Peyer's patch (tissue), 4 donors: ENCODE data around the gene RABL6. TPM values are rescaled to one million over a fixed set of nuclear protein-coding genes. Genes with fewer than 3 reads are reported as not detected.
"Not testable (repeated sequence)": the region's sequence is repeated elsewhere in the genome, so short reads cannot be mapped to it uniquely, and the experiment has no call there.

Source experiments
- DNase-seq, 3 donors: peaks; one replicate each; pipeline ENCODE4 v3.0.0-alpha.2; 2017 to 2019
- H3K27ac ChIP-seq, 4 donors: fragments of 200-600 bp; sonication (generic); one replicate each; pipeline ENCODE4 v1.5.1; 2016 to 2019
- H3K27me3 ChIP-seq, 2 donors: fragments of 200-600 bp; sonication (generic); one replicate each; pipeline ENCODE4 v1.5.1; 2019
- H3K36me3 ChIP-seq, 3 donors: fragments of 200-600 bp; sonication (generic); one replicate each; pipeline ENCODE4 v1.5.1; 2016 to 2019
- H3K4me1 ChIP-seq, 4 donors: fragments of 200-600 bp; sonication (generic); one replicate each; pipeline ENCODE4 v1.5.1; 2016 to 2019
- H3K4me3 ChIP-seq, 4 donors: fragments of 200-600 bp; sonication (generic); 1 replicate in 3 of 4; 2 replicates in 1 of 4; pipeline ENCODE4 v1.5.1; 2016 to 2019; ENCODE audit warnings: mild to moderate bottlenecking in 1 of 4
- H3K9me3 ChIP-seq, 4 donors: fragments of 200-600 bp; sonication (generic); one replicate each; pipeline ENCODE4 v1.5.1; 2016 to 2019; ENCODE audit warnings: mild to moderate bottlenecking in 1 of 4
- POLR2A ChIP-seq, 2 donors: fragments of 450-650 bp; IDR thresholded peaks; one replicate each; pipeline ENCODE4 v1.5.1; 2017; ENCODE audit warnings: antibody characterized with exemption in 2 of 2, mild to moderate bottlenecking in 2 of 2, moderate library complexity in 2 of 2
- total RNA-seq, 4 donors: library from RNA; depleted of rRNA; stranded (reverse); fragments of >200 nt; gene quantifications; one replicate each; pipeline ENCODE4 v1.1.0, GENCODE V29; 2016
- TF ChIP-seq, protein P1 (sequence below), 6 experiments: fragments of 450-650 bp in 4 of 6; fragments of 200-600 bp in 2 of 6; sonication (generic) in 1 of 6; IDR thresholded peaks; one replicate each; pipeline ENCODE4 v1.5.1; 2017 to 2019; ENCODE audit warnings: antibody characterized with exemption in 6 of 6, mild to moderate bottlenecking in 3 of 6, moderate library complexity in 1 of 6

Gene RABL6
- total RNA-seq, 4 donors from 2014 or later: 98.4 to 187 (median 134) TPM

DNA sequence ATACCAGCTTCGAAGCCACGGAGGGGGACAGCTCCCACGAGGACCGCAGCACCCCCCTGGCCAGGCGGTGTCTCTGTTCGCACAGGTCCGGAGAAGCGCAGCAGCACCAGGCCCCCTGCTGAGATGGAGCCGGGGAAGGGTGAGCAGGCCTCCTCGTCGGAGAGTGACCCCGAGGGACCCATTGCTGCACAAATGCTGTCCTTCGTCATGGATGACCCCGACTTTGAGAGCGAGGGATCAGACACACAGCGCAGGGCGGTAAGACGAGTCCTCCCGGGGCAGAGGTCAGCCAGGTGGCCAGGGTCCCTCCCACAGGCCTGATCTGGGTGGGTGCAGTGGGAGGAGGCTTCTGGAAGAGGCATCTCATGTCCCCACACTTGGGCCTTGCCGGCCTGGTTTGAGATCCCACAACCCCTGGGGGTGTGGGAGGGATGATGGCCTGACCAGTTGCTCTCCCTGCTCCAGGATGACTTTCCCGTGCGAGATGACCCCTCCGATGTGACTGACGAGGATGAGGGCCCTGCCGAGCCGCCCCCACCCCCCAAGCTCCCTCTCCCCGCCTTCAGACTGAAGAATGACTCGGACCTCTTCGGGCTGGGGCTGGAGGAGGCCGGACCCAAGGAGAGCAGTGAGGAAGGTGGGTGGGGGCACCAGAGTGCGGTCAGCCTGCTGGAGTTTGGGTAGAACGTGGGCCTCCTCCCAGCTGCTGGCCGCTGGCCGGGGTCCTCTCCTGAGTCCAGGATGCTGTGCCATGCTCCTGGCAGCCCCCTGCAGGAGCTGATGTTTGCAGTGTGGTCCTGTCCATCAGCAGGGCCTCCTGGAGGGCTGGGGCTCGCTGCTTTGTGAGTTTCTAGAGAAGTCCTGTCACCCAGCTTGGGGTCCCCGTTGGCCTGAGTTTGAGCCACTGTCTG lies 31.7 kb downstream of the RABL6 start:
- Histone ChIP-seq H3K27me3 (no peaks in the 10 kb centered on the region), H3K36me3 (peaks cover 0 to 42% (median 0%) of the 10 kb centered on the region in 3 donors), H3K9me3 (no peaks in the 10 kb centered on the region), H3K27ac (peak overlapping the region in 2 of 4 donors; percentile 92 to 95), H3K4me3 (no peak overlapping the region), H3K4me1 (peaks cover 14 to 54% (median 23%) of the 10 kb centered on the region in 4 donors)
- TF ChIP-seq, protein P1, sequence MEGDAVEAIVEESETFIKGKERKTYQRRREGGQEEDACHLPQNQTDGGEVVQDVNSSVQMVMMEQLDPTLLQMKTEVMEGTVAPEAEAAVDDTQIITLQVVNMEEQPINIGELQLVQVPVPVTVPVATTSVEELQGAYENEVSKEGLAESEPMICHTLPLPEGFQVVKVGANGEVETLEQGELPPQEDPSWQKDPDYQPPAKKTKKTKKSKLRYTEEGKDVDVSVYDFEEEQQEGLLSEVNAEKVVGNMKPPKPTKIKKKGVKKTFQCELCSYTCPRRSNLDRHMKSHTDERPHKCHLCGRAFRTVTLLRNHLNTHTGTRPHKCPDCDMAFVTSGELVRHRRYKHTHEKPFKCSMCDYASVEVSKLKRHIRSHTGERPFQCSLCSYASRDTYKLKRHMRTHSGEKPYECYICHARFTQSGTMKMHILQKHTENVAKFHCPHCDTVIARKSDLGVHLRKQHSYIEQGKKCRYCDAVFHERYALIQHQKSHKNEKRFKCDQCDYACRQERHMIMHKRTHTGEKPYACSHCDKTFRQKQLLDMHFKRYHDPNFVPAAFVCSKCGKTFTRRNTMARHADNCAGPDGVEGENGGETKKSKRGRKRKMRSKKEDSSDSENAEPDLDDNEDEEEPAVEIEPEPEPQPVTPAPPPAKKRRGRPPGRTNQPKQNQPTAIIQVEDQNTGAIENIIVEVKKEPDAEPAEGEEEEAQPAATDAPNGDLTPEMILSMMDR (IDR thresholded peaks at IDR 0.05): no peak
- TF ChIP-seq POLR2A (IDR thresholded peaks at IDR 0.05): no peak
- DNase-seq: no peak

DNA sequence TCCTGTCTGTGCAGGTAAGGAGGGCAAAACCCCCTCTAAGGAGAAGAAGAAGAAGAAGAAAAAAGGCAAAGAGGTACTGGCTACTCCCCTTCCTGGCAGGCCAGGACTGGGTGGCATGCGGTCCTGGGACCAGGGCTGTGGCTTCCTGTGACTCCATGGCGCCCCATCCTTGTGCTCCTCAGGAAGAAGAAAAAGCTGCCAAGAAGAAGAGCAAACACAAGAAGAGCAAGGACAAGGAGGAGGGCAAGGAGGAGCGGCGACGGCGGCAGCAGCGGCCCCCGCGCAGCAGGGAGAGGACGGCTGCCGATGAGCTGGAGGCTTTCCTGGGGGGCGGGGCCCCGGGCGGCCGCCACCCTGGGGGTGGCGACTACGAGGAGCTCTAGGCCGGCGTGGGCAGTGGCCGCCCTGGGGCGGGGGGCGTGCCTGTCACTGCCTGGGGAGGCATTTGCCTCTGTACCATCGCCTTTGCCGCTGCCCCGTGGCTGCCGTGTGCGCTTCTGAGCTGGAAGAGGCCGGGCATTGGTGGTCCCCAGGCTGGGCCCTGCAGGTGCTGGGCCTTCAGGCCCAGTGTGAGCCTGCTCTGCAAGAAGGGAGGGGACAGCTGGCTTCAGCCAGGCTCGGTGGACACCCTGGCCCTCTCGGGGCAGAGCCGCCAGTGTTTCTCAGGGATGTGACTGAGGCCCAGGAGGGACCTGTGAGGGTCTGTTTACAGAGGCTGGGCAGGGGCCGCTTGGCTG lies 32.6 kb downstream of the RABL6 start:
- Histone ChIP-seq H3K4me3 (peak overlapping the region in 1 of 4 donors; percentile 15), H3K4me1 (peaks cover 14 to 54% (median 23%) of the 10 kb centered on the region in 4 donors)

DNA sequence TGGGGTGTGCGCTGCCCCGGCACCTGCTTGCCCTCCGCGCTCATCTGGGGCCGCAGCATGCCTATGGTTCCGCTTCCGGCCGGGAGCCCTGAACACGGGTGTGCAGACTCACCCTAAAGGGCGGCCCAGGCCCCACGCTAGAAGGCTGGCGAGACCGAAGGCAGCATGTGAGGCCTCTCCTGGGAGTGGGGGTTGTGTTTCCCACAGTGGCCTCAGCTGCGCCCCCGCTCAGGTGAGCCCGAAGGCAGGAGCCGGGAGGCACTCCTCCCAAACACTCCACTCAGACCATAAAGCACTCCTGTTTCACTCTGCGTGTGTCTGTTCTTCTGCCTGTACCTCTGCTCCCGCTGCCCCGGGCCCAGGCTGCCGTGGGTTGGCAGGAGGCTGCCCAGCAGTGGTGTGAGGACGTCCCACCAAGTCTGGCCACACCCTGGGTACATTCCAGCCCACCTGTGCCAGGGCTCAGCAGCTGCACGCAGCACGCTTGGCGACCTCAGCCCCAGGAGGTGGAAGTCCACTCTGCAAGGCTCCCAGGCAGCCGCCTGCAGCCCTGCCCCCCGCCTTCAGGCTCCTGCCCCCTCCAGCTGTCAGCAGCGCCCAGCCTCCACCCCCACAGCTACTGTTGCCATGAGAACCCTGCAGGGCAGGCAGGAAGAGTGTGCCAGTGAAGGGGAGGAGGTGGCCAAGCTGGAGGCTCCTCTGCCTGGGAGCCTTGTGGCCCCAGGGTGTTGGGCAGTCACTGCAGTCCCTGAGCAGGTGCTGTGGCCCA lies 33.3 kb downstream of the RABL6 start:
- Histone ChIP-seq H3K4me1 (peaks cover 14 to 54% (median 23%) of the 10 kb centered on the region in 4 donors), H3K4me3 (peak overlapping the region in 1 of 4 donors; percentile 15), H3K36me3 (peaks cover 0 to 40% (median 0%) of the 10 kb centered on the region in 3 donors), H3K27ac (peak overlapping the region in 3 of 4 donors; percentile 57 to 95 (median 92)), H3K9me3 (no peaks in the 10 kb centered on the region), H3K27me3 (peaks cover 0 to 11% of the 10 kb centered on the region in 2 donors)
- DNase-seq: peak in 2 of 3 donors; percentile 87 to 94
- TF ChIP-seq POLR2A (IDR thresholded peaks at IDR 0.05): peak; percentile 45 to 54
- TF ChIP-seq, protein P1 (IDR thresholded peaks at IDR 0.05): peak in 1 of 6 experiments; percentile 2

More for the DNA sequence above, 32.6 kb downstream of the RABL6 start:
- H3K36me3 ChIP-seq: peaks cover 0 to 42% (median 0%) of the 10 kb centered on the region in 3 donors
- peaks cover 0 to 4% of the 10 kb centered on the region in 2 donors for H3K27me3 ChIP-seq
- no peaks in the 10 kb centered on the region for H3K9me3 ChIP-seq
- peak overlapping the region in 3 of 4 donors; percentile 57 to 95 (median 92) for H3K27ac ChIP-seq
- TF ChIP-seq, protein P1 (IDR thresholded peaks at IDR 0.05): no peak
- TF ChIP-seq POLR2A (IDR thresholded peaks at IDR 0.05): no peak
- peak in 1 of 3 donors; percentile 79 for DNase-seq

DNA sequence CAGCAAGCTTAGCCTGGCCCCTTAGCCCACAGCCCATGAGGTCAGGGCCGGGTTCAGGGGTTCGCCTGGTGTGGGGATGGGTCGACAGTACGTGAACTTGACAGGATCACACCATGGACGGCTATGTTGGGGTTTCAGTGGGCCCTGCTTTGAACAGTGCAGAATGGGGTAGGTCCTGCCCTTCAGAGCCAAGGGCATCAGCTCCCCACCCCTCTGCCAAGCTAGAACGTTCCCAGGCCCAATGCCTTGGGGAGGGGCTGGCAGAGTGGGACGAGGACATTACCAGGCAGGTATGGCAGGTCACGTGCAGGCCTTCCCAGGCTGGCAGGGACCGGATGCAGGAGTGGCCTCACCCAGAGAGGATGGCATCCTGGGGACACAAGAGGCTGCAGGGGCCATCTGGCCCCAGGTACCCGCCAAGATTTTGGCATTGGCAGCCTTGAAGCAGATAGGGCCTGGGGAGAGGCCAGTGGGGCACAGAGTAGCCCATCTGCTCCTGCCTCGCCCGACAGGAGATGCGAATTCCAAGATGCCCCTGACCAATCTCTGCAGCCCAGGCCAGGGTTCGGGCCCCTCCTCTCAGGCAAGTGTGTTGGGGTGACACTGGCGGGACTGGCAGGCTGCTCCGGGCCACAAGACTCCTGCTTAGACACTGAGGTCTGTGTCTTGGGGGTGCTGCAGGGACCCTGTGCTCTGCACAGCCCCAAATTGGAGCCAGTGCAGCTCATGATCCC lies 34.1 kb downstream of the RABL6 start:
- Histone ChIP-seq H3K4me3 (peak overlapping the region; percentile 29 to 65 (median 58)), H3K27ac (peak overlapping the region; percentile 49 to 95 (median 83)), H3K27me3 (peaks cover 0 to 16% of the 10 kb centered on the region in 2 donors), H3K36me3 (peaks cover 0 to 33% (median 0%) of the 10 kb centered on the region in 3 donors), H3K4me1 (peaks cover 14 to 61% (median 26%) of the 10 kb centered on the region in 4 donors)
- peak in 1 of 3 donors; percentile 66 for DNase-seq
- H3K9me3 ChIP-seq: not testable (repeated sequence)

DNA sequence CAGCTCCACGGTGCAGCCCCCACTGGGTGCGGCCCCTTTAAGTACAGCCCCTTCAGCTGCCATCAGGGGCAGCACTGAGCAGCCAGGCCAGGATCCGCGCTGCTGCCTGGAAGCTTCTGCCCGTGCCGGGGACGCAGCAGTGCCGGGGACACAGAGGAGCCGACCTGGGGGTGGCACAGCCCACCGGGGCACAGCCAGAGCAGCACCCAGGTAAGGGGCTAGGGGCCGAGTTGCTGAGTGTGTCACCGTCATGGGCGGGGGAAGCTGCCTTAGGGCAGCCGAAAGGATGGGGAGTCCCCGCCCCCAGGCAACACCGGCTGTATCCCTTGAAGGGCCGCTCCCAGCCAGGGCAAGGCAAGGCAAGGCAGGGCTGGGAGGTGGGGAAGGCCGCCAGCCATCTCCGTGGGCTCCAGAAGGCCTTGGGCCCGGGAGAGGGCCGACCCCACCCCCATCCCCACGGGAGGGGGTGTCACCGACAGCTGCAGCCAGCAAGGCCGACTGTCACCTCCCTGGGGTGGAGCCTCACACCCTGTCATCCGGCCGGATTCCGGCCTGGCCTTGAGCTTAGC lies 34.7 kb downstream of the RABL6 start, which contains the start of gene AJM1:
Gene AJM1, plus strand, starts transcription at position 99 of the 569 bp plus-strand sequence. CDS start 1,937 bp downstream, outside the sequence.
- H3K36me3 ChIP-seq: peaks cover 0 to 29% (median 0%) of the 10 kb centered on the region in 3 donors
- H3K4me1 ChIP-seq: peaks cover 14 to 67% (median 30%) of the 10 kb centered on the region in 4 donors
- peak within 1 kb of the TSS; percentile 49 to 95 (median 83) for H3K27ac ChIP-seq
- peaks cover 0 to 16% of the 10 kb centered on the region in 2 donors for H3K27me3 ChIP-seq
- DNase-seq: peak; percentile 77 to 88 (median 88)
- peak within 1 kb of the TSS; percentile 29 to 65 (median 58) for H3K4me3 ChIP-seq
- peak in 1 of 2 donors; percentile 21 for TF ChIP-seq POLR2A (IDR thresholded peaks at IDR 0.05)
- TF ChIP-seq, protein P1 (IDR thresholded peaks at IDR 0.05): peak; percentile 65 to 92 (median 86)
- H3K9me3 ChIP-seq: not testable (repeated sequence)

DNA sequence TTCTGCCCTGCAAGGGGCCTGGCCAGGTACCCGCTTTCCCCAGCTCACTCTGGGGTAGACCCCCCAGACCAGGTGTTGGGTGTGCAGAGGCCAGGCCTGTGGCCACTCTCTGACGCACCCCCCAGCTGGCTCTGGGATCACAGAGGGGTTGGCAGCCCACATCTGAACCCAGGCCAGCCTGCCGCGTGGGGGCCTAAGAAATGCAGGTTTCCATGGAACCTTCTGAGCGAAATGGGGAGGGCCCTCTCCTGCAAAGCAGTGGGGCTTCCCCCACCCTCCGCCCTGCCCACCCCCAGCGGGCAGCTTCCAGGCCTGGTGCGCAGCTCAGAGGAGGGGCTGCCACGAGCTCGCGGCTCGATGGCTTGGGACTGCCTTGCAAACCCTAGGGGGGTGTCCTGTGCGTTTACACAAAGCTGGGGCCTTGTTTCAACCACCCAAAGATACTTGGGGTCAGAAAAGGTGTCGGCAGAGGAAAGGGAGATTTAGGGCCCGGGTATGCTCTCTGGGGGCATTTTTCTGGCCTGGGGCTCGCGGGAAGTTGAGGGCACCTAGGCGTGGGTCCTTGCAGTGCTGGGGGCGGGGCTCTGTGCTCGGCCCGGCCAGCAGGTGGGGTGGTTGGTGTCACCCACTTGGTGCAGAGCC lies 35.5 kb downstream of the RABL6 start:
- Histone ChIP-seq H3K4me1 (peaks cover 16 to 68% (median 34%) of the 10 kb centered on the region in 4 donors), H3K36me3 (peaks cover 0 to 23% (median 0%) of the 10 kb centered on the region in 3 donors), H3K27ac (peak overlapping the region; percentile 12 to 95 (median 83)), H3K4me3 (peak overlapping the region in 3 of 4 donors; percentile 55 to 65 (median 60)), H3K27me3 (peaks cover 0 to 16% of the 10 kb centered on the region in 2 donors)
- not testable (repeated sequence) for H3K9me3 ChIP-seq, DNase-seq
